Breast epithelium (tissue), 4 donors: ENCODE data around the gene WASHC4. TPM values are rescaled to one million over a fixed set of nuclear protein-coding genes. Genes with fewer than 3 reads are reported as not detected.

Source experiments
- DNase-seq, 2 donors: peaks; one replicate each; pipeline ENCODE4 v3.0.0-alpha.2; 2019; ENCODE audit warnings: low spot score in 2 of 2
- H3K27ac ChIP-seq, 2 donors: fragments of 200-600 bp; sonication (generic) in 1 of 2; one replicate each; pipeline ENCODE4 v1.5.1; 2016 to 2019; ENCODE audit warnings: mild to moderate bottlenecking in 1 of 2
- H3K27me3 ChIP-seq, 2 donors: fragments of 200-600 bp; sonication (generic) in 1 of 2; one replicate each; pipeline versions ENCODE4 v1.5.1 to v1.6.0; 2017 to 2019; ENCODE audit warnings: control low read depth in 1 of 2, mild to moderate bottlenecking in 1 of 2
- H3K36me3 ChIP-seq: fragments of 200-600 bp; one replicate; pipeline ENCODE4 v1.5.1; 2019
- H3K4me1 ChIP-seq, 2 donors: fragments of 200-600 bp; sonication (generic); one replicate each; pipeline ENCODE4 v1.5.1; 2016 to 2019; ENCODE audit warnings: control low read depth in 1 of 2
- H3K4me3 ChIP-seq, 3 donors: fragments of 200-600 bp; sonication (generic); 1 replicate in 2 of 3; 2 replicates in 1 of 3; pipeline ENCODE4 v1.5.1; 2016 to 2019; ENCODE audit warnings: mild to moderate bottlenecking in 3 of 3, moderate library complexity in 2 of 3
- H3K9me3 ChIP-seq, 2 donors: fragments of 200-600 bp; sonication (generic) in 1 of 2; one replicate each; pipeline ENCODE4 v1.5.1; 2016 to 2019; ENCODE audit warnings: control low read depth in 1 of 2
- CTCF ChIP-seq, 3 donors: fragments of 450-650 bp; IDR thresholded peaks; one replicate each; pipeline ENCODE4 v1.5.1; 2016 to 2017; ENCODE audit warnings: antibody characterized with exemption in 3 of 3, mild to moderate bottlenecking in 3 of 3, moderate library complexity in 3 of 3
- POLR2A ChIP-seq: fragments of 450-650 bp; IDR thresholded peaks from one replicate; pipeline ENCODE4 v1.6.1; 2016; ENCODE audit warnings: antibody characterized with exemption, mild to moderate bottlenecking, moderate library complexity
- POLR2AphosphoS5 ChIP-seq, 3 donors: sonication (generic); formaldehyde crosslinking; IDR thresholded peaks; one replicate each; pipeline ENCODE4 v1.6.1; 2017; ENCODE audit warnings: antibody characterized with exemption in 3 of 3
- intact Hi-C: fragments of 100-400 bp; cut with DNase I; formaldehyde crosslinking; loops from one replicate; pipeline ENCODE4 v1.15.1; 2023; ENCODE audit warnings: low total_unique reads
- total RNA-seq, 3 donors: library from RNA; depleted of rRNA; stranded (reverse); fragments of >200 nt; gene quantifications; one replicate each; pipeline ENCODE4 v1.1.0, GENCODE V29; 2016

WASHC4 gene
- total RNA-seq, 3 donors from 2014 or later = 65.6 to 90.3 (median 88.2) TPM

DNA sequence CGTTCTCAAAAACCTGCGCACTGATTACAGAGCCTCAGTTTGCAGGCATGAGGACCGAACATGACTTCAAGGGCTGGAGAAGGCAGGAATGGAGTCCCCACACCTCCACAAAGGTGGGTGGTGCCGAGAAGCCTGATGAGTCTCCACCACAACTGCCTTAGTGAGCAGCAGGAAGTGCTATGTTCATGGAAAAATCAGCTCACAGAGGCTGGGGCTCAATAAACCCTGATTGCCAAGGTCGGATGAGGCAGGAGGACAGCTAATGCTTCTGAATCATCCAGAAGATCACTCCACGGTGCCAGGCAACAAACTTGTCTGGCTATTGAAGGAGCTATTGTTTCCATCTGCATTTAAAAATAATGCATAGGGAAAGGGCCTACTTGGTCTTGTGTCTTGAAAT is 97.4 kb downstream of the WASHC4 start:
- Histone ChIP-seq H3K27ac (no peak overlapping the region), H3K36me3 (peaks cover 23% of the 10 kb centered on the region)
- intact Hi-C loops = no loop called here

GRCh38 chr12:105205322-105206048 is 98.0 kb downstream of the WASHC4 start:
- TF ChIP-seq POLR2A (no peak), POLR2AphosphoS5 (IDR thresholded peaks at IDR 0.05) (no peak), CTCF (IDR thresholded peaks at IDR 0.05) (no peak)
- Histone ChIP-seq H3K9me3 (no peaks in the 10 kb centered on the region), H3K36me3 (peaks cover 23% of the 10 kb centered on the region), H3K4me3 (no peak overlapping the region), H3K27me3 (no peaks in the 10 kb centered on the region), H3K27ac (no peak overlapping the region), H3K4me1 (no peaks in the 10 kb centered on the region)
- intact Hi-C loops = no loop called here
- DNase-seq = no peak

More for the DNA sequence above, 97.4 kb downstream of the WASHC4 start:
- DNase-seq = no peak
- Histone ChIP-seq H3K4me3 (no peak overlapping the region), H3K9me3 (no peaks in the 10 kb centered on the region), H3K27me3 (no peaks in the 10 kb centered on the region), H3K4me1 (no peaks in the 10 kb centered on the region)
- no peak for TF ChIP-seq POLR2A
- TF ChIP-seq POLR2AphosphoS5 (IDR thresholded peaks at IDR 0.05) = no peak
- TF ChIP-seq CTCF (IDR thresholded peaks at IDR 0.05) = no peak

- H3K36me3 ChIP-seq = peaks cover 23% of the 10 kb centered on the region
- intact Hi-C loops = no loop called here
- H3K4me1 ChIP-seq = no peaks in the 10 kb centered on the region
- no peak for TF ChIP-seq CTCF (IDR thresholded peaks at IDR 0.05)
- TF ChIP-seq POLR2AphosphoS5 (IDR thresholded peaks at IDR 0.05) = no peak
- TF ChIP-seq POLR2A = no peak
- DNase-seq = no peak
- H3K27me3 ChIP-seq = no peaks in the 10 kb centered on the region
- H3K9me3 ChIP-seq = no peaks in the 10 kb centered on the region
- H3K27ac ChIP-seq = no peak overlapping the region
- H3K4me3 ChIP-seq = no peak overlapping the region
Measured at GRCh38 chr12:105206686-105207374, 99.3 kb downstream of the WASHC4 start.

GRCh38 chr12:105209091-105209490 is 101.6 kb downstream of the WASHC4 start:
- no peaks in the 10 kb centered on the region for H3K9me3 ChIP-seq
- H3K27me3 ChIP-seq = no peaks in the 10 kb centered on the region
- intact Hi-C loops = no loop called here
- H3K27ac ChIP-seq = no peak overlapping the region
- H3K4me1 ChIP-seq = no peaks in the 10 kb centered on the region
- H3K4me3 ChIP-seq = no peak overlapping the region
- no peak for DNase-seq
- no peak for TF ChIP-seq POLR2AphosphoS5 (IDR thresholded peaks at IDR 0.05)
- no peak for TF ChIP-seq POLR2A
- TF ChIP-seq CTCF (IDR thresholded peaks at IDR 0.05) = no peak
- H3K36me3 ChIP-seq = peaks cover 19% of the 10 kb centered on the region

DNA sequence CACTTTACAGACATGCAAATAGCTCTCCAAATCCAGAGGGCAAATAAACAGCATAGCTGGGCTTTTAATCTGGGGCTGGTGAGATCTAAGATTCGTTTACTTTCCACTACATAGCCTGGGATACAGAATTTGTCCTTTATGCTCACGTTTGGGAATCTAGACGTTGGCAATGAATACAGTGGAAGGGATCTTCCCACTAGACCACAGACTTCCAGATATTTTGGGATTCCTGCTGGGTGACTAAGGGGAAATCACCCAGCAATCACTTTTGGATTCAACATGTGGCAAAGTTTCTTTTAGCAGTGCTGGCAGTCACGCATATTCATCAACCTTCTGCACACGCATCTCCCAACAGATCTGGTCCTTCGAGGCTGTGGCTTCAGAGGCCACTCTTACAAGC is 104.9 kb downstream of the WASHC4 start:
- Histone ChIP-seq H3K36me3 (no peaks in the 10 kb centered on the region), H3K27ac (peak overlapping the region in 1 of 2 donors; percentile 94), H3K9me3 (no peaks in the 10 kb centered on the region), H3K27me3 (no peaks in the 10 kb centered on the region), H3K4me1 (peaks cover 0 to 10% of the 10 kb centered on the region in 2 donors), H3K4me3 (no peak overlapping the region)
- intact Hi-C loops = no loop called here
- DNase-seq = no peak
- no peak for TF ChIP-seq CTCF (IDR thresholded peaks at IDR 0.05)
- no peak for TF ChIP-seq POLR2A
- no peak for TF ChIP-seq POLR2AphosphoS5 (IDR thresholded peaks at IDR 0.05)
